A549 (cell line): Measurements from ENCODE around the gene RHOXF2. TPM values are rescaled to one million over a fixed set of nuclear protein-coding genes. Genes with fewer than 3 reads are reported as not detected.

Experiments
- polyA plus RNA-seq, 4 experiments: library from polyadenylated mRNA; depleted of rRNA in 3 of 4; stranded (reverse); fragments of >200 nt; fragmentation: RNase III in 1 of 4; extraction: RNeasy Plus Mini Kit Qiagen cat#74134 plus additional on column Dnase treatment in 1 of 4; gene quantifications; 2 replicates in 3 of 4; 3 replicates in 1 of 4; pipeline ENCODE4 v1.2.3, GENCODE V29; 2011 to 2017

RHOXF2 gene
- polyA plus RNA-seq, 2 of the 4 experiments (the other 2 are of a cell fraction): not detected

Other genes starting within 250 kb of the RHOXF2 start
- 7.7 and 16.9 TPM in 2 replicates for gene NKAP, start 214.9 kb upstream of the RHOXF2 start, polyA plus RNA-seq (2011; rRNA removed)
- 5.9 to 6.6 TPM (median 6.3 TPM) in 3 replicates for gene NKAP, start 214.9 kb upstream of the RHOXF2 start, polyA plus RNA-seq (2017; fragmentation: RNase III; extraction: RNeasy Plus Mini Kit Qiagen cat#74134 plus additional on column Dnase treatment)
- gene RHOXF2B, start 80.9 kb upstream of the RHOXF2 start, polyA plus RNA-seq (2011; rRNA removed): not detected in 2 replicates
- not detected in 3 replicates for gene RHOXF2B, start 80.9 kb upstream of the RHOXF2 start, polyA plus RNA-seq (2017; fragmentation: RNase III; extraction: RNeasy Plus Mini Kit Qiagen cat#74134 plus additional on column Dnase treatment)
- 0.10 and 0.30 TPM in 2 replicates for gene RHOXF1, start 42.7 kb upstream of the RHOXF2 start, polyA plus RNA-seq (2011; rRNA removed)
- gene RHOXF1, start 42.7 kb upstream of the RHOXF2 start, polyA plus RNA-seq (2017; fragmentation: RNase III; extraction: RNeasy Plus Mini Kit Qiagen cat#74134 plus additional on column Dnase treatment): not detected in 3 replicates
- 12.3 and 15.6 TPM in 2 replicates for gene ZBTB33, start 92.2 kb downstream of the RHOXF2 start, polyA plus RNA-seq (2011; rRNA removed)
- gene ZBTB33, start 92.2 kb downstream of the RHOXF2 start, polyA plus RNA-seq (2017; fragmentation: RNase III; extraction: RNeasy Plus Mini Kit Qiagen cat#74134 plus additional on column Dnase treatment): 12.8 to 14.6 TPM (median 14.3 TPM) in 3 replicates
- 0.03 and 0.16 TPM in 2 replicates for gene TMEM255A, start 152.8 kb downstream of the RHOXF2 start, polyA plus RNA-seq (2011; rRNA removed)
- gene TMEM255A, start 152.8 kb downstream of the RHOXF2 start, polyA plus RNA-seq (2017; fragmentation: RNase III; extraction: RNeasy Plus Mini Kit Qiagen cat#74134 plus additional on column Dnase treatment): 0.03 TPM in 1 of 3 replicates, not detected in the others
- gene ATP1B4, start 203.5 kb downstream of the RHOXF2 start, polyA plus RNA-seq (2011; rRNA removed): not detected in 2 replicates
- not detected in 3 replicates for gene ATP1B4, start 203.5 kb downstream of the RHOXF2 start, polyA plus RNA-seq (2017; fragmentation: RNase III; extraction: RNeasy Plus Mini Kit Qiagen cat#74134 plus additional on column Dnase treatment)